SH-SY5Y (cell line): Measurements from ENCODE around the gene THOP1.

Experiments used
- GATA2 ChIP-seq: IDR thresholded peaks from 2 replicates; pipeline ENCODE4 v1.6.1; 2011; ENCODE audit warnings: mild to moderate bottlenecking, low read depth, low read length
- GATA3 ChIP-seq: IDR thresholded peaks from 2 replicates; pipeline ENCODE4 v1.6.1; 2011; ENCODE audit warnings: low read depth, mild to moderate bottlenecking, low read length, moderate library complexity

Gene THOP1

GRCh38 chr19:2756921-2757881, 28.1 kb upstream of the THOP1 start:
- no peak for TF ChIP-seq GATA3
- TF ChIP-seq GATA2 = no peak

GRCh38 chr19:2758601-2759313, 26.5 kb upstream of the THOP1 start:
- TF ChIP-seq GATA3 = no peak
- no peak for TF ChIP-seq GATA2

- TF ChIP-seq GATA2 = no peak
- TF ChIP-seq GATA3 = no peak
These were observed 25.9 kb upstream of the THOP1 start for GRCh38 chr19:2759362-2759761.

- TF ChIP-seq GATA3 = no peak
- TF ChIP-seq GATA2 = no peak
These were observed 25.3 kb upstream of the THOP1 start for GRCh38 chr19:2759965-2760364.

- TF ChIP-seq GATA3 = no peak
- TF ChIP-seq GATA2 = no peak
These were observed 24.0 kb upstream of the THOP1 start for GRCh38 chr19:2761309-2761677.

- TF ChIP-seq GATA3 (no peak), GATA2 (no peak)
These were observed 23.2 kb upstream of the THOP1 start for GRCh38 chr19:2761876-2762782.

- TF ChIP-seq GATA3 = no peak
- TF ChIP-seq GATA2 = no peak
These were observed 22.4 kb upstream of the THOP1 start for GRCh38 chr19:2762783-2763496.

- TF ChIP-seq GATA2 = no peak
- TF ChIP-seq GATA3 = no peak
These were observed 21.6 kb upstream of the THOP1 start for GRCh38 chr19:2763687-2764086.

GRCh38 chr19:2764945-2765344, 20.4 kb upstream of the THOP1 start:
- TF ChIP-seq GATA3 (no peak), GATA2 (no peak)

- TF ChIP-seq GATA2 (no peak), GATA3 (no peak)
These were observed 19.9 kb upstream of the THOP1 start for GRCh38 chr19:2765376-2765775.

GRCh38 chr19:2766594-2767372, 18.5 kb upstream of the THOP1 start:
- TF ChIP-seq GATA2 (no peak), GATA3 (no peak)

GRCh38 chr19:2767688-2768087, 17.6 kb upstream of the THOP1 start:
- no peak for TF ChIP-seq GATA2
- TF ChIP-seq GATA3 = no peak
